H1 (cell line): ENCODE measurements around the gene TSEN54. TPM values are rescaled to one million over a fixed set of nuclear protein-coding genes. Genes with fewer than 3 reads are reported as not detected.

Experiments
- CTCF ChIA-PET: fragments of 300-600 bp; sonication (Branson Sonifier 250); formaldehyde crosslinking; loops from one replicate; lab custom pipeline; 2021; ENCODE audit not compliant: partially characterized antibody; lab: Charles Lee
- POLR2A ChIA-PET: fragments of 300-600 bp; sonication (Branson Sonifier 250); formaldehyde crosslinking; loops from one replicate; lab custom pipeline; 2021; ENCODE audit warnings: inconsistent platforms; ENCODE audit not compliant: partially characterized antibody; lab: Charles Lee
- DNase-seq, 2 experiments: peaks; one replicate each; pipeline versions ENCODE4 v3.0.0 to v3.0.0-alpha.2; 2010 to 2022; ENCODE audit warnings: low spot score in 2 of 2, low read depth in 1 of 2, mixed read lengths in 1 of 2
- FAIRE-seq: peaks from 2 replicates; lab custom pipeline; 2011; peaks lifted over from hg19 to GRCh38; lab: Jason Lieb, UNC
- H2AFZ ChIP-seq: 2 replicates; pipeline ENCODE4 v1.8.1; 2012; ENCODE audit warnings: low read length, inconsistent platforms
- H2AK5ac ChIP-seq: 2 replicates; pipeline ENCODE4 v1.6.1; 2013; ENCODE audit warnings: low read depth, low read length
- H2BK120ac ChIP-seq: replicated peaks from 2 replicates; pipeline ENCODE3; 2013; ENCODE audit warnings: low read depth, low read length, inconsistent platforms
- H2BK12ac ChIP-seq: 2 replicates; pipeline ENCODE4 v1.6.1; 2013; ENCODE audit warnings: low read depth, low read length
- H2BK15ac ChIP-seq: 2 replicates; pipeline ENCODE4 v1.6.1; 2013; ENCODE audit warnings: low read length
- H2BK20ac ChIP-seq: 2 replicates; pipeline ENCODE4 v1.6.1; 2013; ENCODE audit warnings: low read length
- H2BK5ac ChIP-seq: 2 replicates; pipeline ENCODE4 v1.6.1; 2013; ENCODE audit warnings: low read depth, low read length
- H3K14ac ChIP-seq: 2 replicates; pipeline ENCODE4 v1.6.1; 2013; ENCODE audit warnings: inconsistent platforms; ENCODE audit not compliant: insufficient read length
- H3K18ac ChIP-seq: 2 replicates; pipeline ENCODE4 v1.6.1; 2013; ENCODE audit warnings: low read length; ENCODE audit errors: extremely low read depth
- H3K23ac ChIP-seq: 2 replicates; pipeline ENCODE4 v1.6.1; 2013; ENCODE audit warnings: inconsistent platforms; ENCODE audit not compliant: insufficient read length
- H3K23me2 ChIP-seq: 2 replicates; pipeline ENCODE4 v1.6.1; 2013; ENCODE audit warnings: low read depth, low read length
- H3K27ac ChIP-seq: 2 replicates; pipeline ENCODE4 v1.6.1; 2011; ENCODE audit warnings: low read depth, low read length, inconsistent platforms
- H3K27me3 ChIP-seq, 4 experiments: replicated peaks in 1 of 4; 1 replicate in 1 of 4; 2 replicates in 3 of 4; pipeline versions ENCODE4 v1.6.1 to v1.8.1; 2011 to 2013; ENCODE audit warnings: low read length in 3 of 4, mild to moderate bottlenecking in 3 of 4, inconsistent platforms in 2 of 4, mixed read lengths in 2 of 4, moderate library complexity in 1 of 4; ENCODE audit not compliant: control insufficient read depth in 3 of 4, insufficient read depth in 3 of 4; ENCODE audit errors: extremely low read depth in 1 of 4
- H3K36me3 ChIP-seq, 4 experiments: 2 replicates each; pipeline versions ENCODE4 v1.6.1 to v1.8.1; 2011 to 2013; ENCODE audit warnings: mild to moderate bottlenecking in 4 of 4, low read length in 3 of 4, moderate library complexity in 2 of 4, control low read depth in 1 of 4, inconsistent platforms in 1 of 4; ENCODE audit not compliant: insufficient read depth in 4 of 4, control insufficient read depth in 2 of 4
- H3K4ac ChIP-seq: replicated peaks from 2 replicates; pipeline ENCODE3; 2013; ENCODE audit warnings: low read length, low read depth, mixed read lengths, inconsistent platforms; ENCODE audit not compliant: insufficient read length
- H3K4me1 ChIP-seq, 4 experiments: replicated peaks in 1 of 4; 1 replicate in 1 of 4; 2 replicates in 3 of 4; pipeline versions ENCODE4 v1.6.1 to v1.8.1; 2011 to 2013; ENCODE audit warnings: low read length in 3 of 4, inconsistent platforms in 2 of 4, mixed read lengths in 1 of 4; ENCODE audit not compliant: insufficient read depth in 4 of 4, control insufficient read depth in 3 of 4
- H3K4me2 ChIP-seq, 2 experiments: 2 replicates each; pipeline versions ENCODE4 v1.6.1 to v1.8.1; 2011 to 2013; ENCODE audit warnings: low read depth in 2 of 2, low read length in 2 of 2, control low read depth in 1 of 2, inconsistent platforms in 1 of 2, mild to moderate bottlenecking in 1 of 2; ENCODE audit not compliant: insufficient read depth in 1 of 2
- H3K4me3 ChIP-seq, 4 experiments: fragments of 200-600, 300-600 bp in 1 of 4; sonication (generic), shearing (Covaris generic), sonication (Bioruptor Twin) in 1 of 4; 2 replicates each; pipeline versions ENCODE4 v1.5.1 to v1.8.1; 2011 to 2016; ENCODE audit warnings: low read length in 4 of 4, low read depth in 3 of 4, control low read depth in 2 of 4, inconsistent platforms in 2 of 4, mild to moderate bottlenecking in 2 of 4, mixed read lengths in 1 of 4, moderate library complexity in 1 of 4; ENCODE audit not compliant: insufficient read depth in 2 of 4; ENCODE audit errors: extremely low read depth in 1 of 4
- H3K56ac ChIP-seq: replicated peaks from 2 replicates; pipeline ENCODE3; 2013; ENCODE audit warnings: low read depth, mild to moderate bottlenecking, mixed read lengths, low read length, inconsistent platforms; ENCODE audit not compliant: insufficient read length
- H3K79me1 ChIP-seq: 2 replicates; pipeline ENCODE4 v1.6.1; 2013; ENCODE audit warnings: low read depth, low read length, control low read depth
- H3K79me2 ChIP-seq, 2 experiments: 2 replicates each; pipeline versions ENCODE4 v1.6.1 to v1.8.1; 2012 to 2013; ENCODE audit warnings: low read length in 2 of 2, mild to moderate bottlenecking in 2 of 2, inconsistent platforms in 1 of 2; ENCODE audit not compliant: insufficient read depth in 2 of 2, control insufficient read depth in 1 of 2
- H3K9ac ChIP-seq, 4 experiments: replicated peaks in 1 of 4; 1 replicate in 1 of 4; 2 replicates in 3 of 4; pipeline versions ENCODE4 v1.6.1 to v1.8.1; 2011 to 2013; ENCODE audit warnings: low read depth in 3 of 4, low read length in 3 of 4, control low read depth in 2 of 4, mild to moderate bottlenecking in 2 of 4, moderate library complexity in 2 of 4, inconsistent platforms in 1 of 4; ENCODE audit errors: extremely low read depth in 1 of 4
- H3K9me3 ChIP-seq, 2 experiments: 2 replicates each; pipeline versions ENCODE4 v1.6.1 to v1.8.1; 2012 to 2013; ENCODE audit warnings: mild to moderate bottlenecking in 2 of 2, moderate library complexity in 2 of 2, control low read depth in 1 of 2, inconsistent platforms in 1 of 2, low read depth in 1 of 2, low read length in 1 of 2, mixed read lengths in 1 of 2; ENCODE audit not compliant: insufficient read depth in 2 of 2
- H4K20me1 ChIP-seq, 2 experiments: replicated peaks in 1 of 2; 2 replicates each; pipeline versions ENCODE3 to v1.8.1; 2011 to 2013; ENCODE audit warnings: inconsistent platforms in 2 of 2, low read length in 2 of 2, mild to moderate bottlenecking in 1 of 2; ENCODE audit not compliant: insufficient read depth in 2 of 2, control insufficient read depth in 1 of 2
- H4K5ac ChIP-seq: 2 replicates; pipeline ENCODE4 v1.6.1; 2013; ENCODE audit warnings: low read length, low read depth, mixed read lengths, inconsistent platforms; ENCODE audit not compliant: insufficient read length
- H4K8ac ChIP-seq: 2 replicates; pipeline ENCODE4 v1.8.0; 2013; ENCODE audit warnings: mild to moderate bottlenecking, moderate library complexity, low read length, inconsistent platforms; ENCODE audit not compliant: insufficient read depth; ENCODE audit errors: extremely low read depth
- H4K91ac ChIP-seq: replicated peaks from 2 replicates; pipeline ENCODE3; 2013; ENCODE audit warnings: low read length, mixed read lengths, inconsistent platforms; ENCODE audit not compliant: insufficient read length
- CTCF ChIP-seq, 3 experiments: IDR thresholded peaks; 1 replicate in 2 of 3; 2 replicates in 1 of 3; pipeline versions ENCODE4 v1.5.1 to v1.6.1; 2011; ENCODE audit warnings: low read length in 3 of 3, mild to moderate bottlenecking in 3 of 3, inconsistent platforms in 2 of 3, low read depth in 1 of 3, moderate library complexity in 1 of 3; ENCODE audit not compliant: insufficient read depth in 1 of 3; ENCODE audit errors: control extremely low read depth in 1 of 3
- KDM5A ChIP-seq: fragments of 200-600 bp; IDR thresholded peaks from 2 replicates; pipeline ENCODE4 v1.7.1; 2012; ENCODE audit warnings: mild to moderate bottlenecking, low read length, inconsistent platforms, mixed read lengths
- NANOG ChIP-seq: IDR thresholded peaks from 2 replicates; pipeline ENCODE4 v1.6.1; 2011; ENCODE audit warnings: low read length, low read depth, mild to moderate bottlenecking, inconsistent platforms; ENCODE audit not compliant: insufficient read depth, poor library complexity, severe bottlenecking
- POLR2A ChIP-seq, 2 experiments: IDR thresholded peaks; 1 replicate in 1 of 2; 2 replicates in 1 of 2; pipeline ENCODE4 v1.6.1; 2011; ENCODE audit warnings: low read depth in 2 of 2, low read length in 2 of 2, mild to moderate bottlenecking in 2 of 2; ENCODE audit errors: control extremely low read depth in 1 of 2
- RBBP5 ChIP-seq: IDR thresholded peaks from 2 replicates; pipeline ENCODE4 v1.7.1; 2012; ENCODE audit warnings: low read depth, mild to moderate bottlenecking, inconsistent platforms, low read length, moderate library complexity, borderline replicate concordance
- SIN3A ChIP-seq, 2 experiments: IDR thresholded peaks in 1 of 2; conservative IDR thresholded peaks in 1 of 2; 2 replicates each; pipeline ENCODE4 v1.6.1; 2011 to 2012; ENCODE audit warnings: low read length in 2 of 2, improper control_type of control experiment in 1 of 2, low read depth in 1 of 2, mild to moderate bottlenecking in 1 of 2
- SIRT6 ChIP-seq: IDR thresholded peaks from one replicate; pipeline ENCODE4 v1.7.1; 2012; ENCODE audit warnings: low read length, inconsistent platforms
- SP1 ChIP-seq: IDR thresholded peaks from 2 replicates; pipeline ENCODE4 v1.6.1; 2011; ENCODE audit warnings: low read depth, low read length
- WGBS, 2 experiments: shearing (Covaris generic) in 1 of 2; methylation state at CpG; one replicate each; pipeline versions ENCODE4 v1.1.6 to v1.1.7; 2013 to 2015; ENCODE audit warnings: low lambda C conversion rate in 2 of 2, mixed read lengths in 2 of 2, inconsistent platforms in 1 of 2, low coverage in 1 of 2, missing lambda C conversion rate in 1 of 2; ENCODE audit not compliant: insufficient replicate concordance in 2 of 2, insufficient coverage in 1 of 2, insufficient read length in 1 of 2; ENCODE audit errors: extremely low coverage in 1 of 2, missing lambda C conversion rate in 1 of 2; 5-methylcytosine and 5-hydroxymethylcytosine counted together
- polyA plus RNA-seq, 7 experiments: library from polyadenylated mRNA; depleted of rRNA in 3 of 7; stranded (reverse) in 5 of 7; unstranded in 2 of 7; fragments of >200 nt in 5 of 7; fragments of 200-250 nt in 2 of 7; gene quantifications; 1 replicate in 5 of 7; 2 replicates in 1 of 7; 4 replicates in 1 of 7; pipeline versions ENCODE4 v1.2.1 to v1.2.3, GENCODE V29; 2011 to 2013; ENCODE audit warnings: missing spikeins in 2 of 7, mixed read lengths in 2 of 7
- total RNA-seq: library from RNA; stranded (reverse); fragmentation: NEBNext Ultra II Directional; extraction: Animal tissue kit (Norgen Biotek cat#: 25700); gene quantifications from 2 replicates; pipeline ENCODE4 v1.2.1, GENCODE V29; 2021

TSEN54 gene
- total and polyA plus RNA-seq, 2 of the 8 experiments (the other 6 are each of a cell fraction or from before 2014, with no cell fraction given): 43.6 to 60.3 TPM

- Histone ChIP-seq H2AFZ (no peak overlapping the region), H3K4ac (no peak overlapping the region), H3K79me2 (no peaks in the 10 kb centered on the region), H3K23ac (no peak overlapping the region), H3K9ac (no peak overlapping the region), H4K91ac (no peak overlapping the region), H3K9me3 (no peaks in the 10 kb centered on the region), H3K36me3 (peaks cover 3 to 18% (median 14%) of the 10 kb centered on the region in 4 experiments), H4K20me1 (peaks cover 1 to 2% of the 10 kb centered on the region in 2 experiments), H2BK120ac (no peak overlapping the region), H2BK15ac (no peak overlapping the region)
- POLR2A ChIA-PET: interaction anchor here (0.6 kb wide), 1 partner anchor 13 kb away, joined by 4 read pairs; no protein-coding TSS in a partner anchor
- no peak for TF ChIP-seq RBBP5
- TF ChIP-seq SIRT6: no peak
- TF ChIP-seq KDM5A: no peak
- no peak for TF ChIP-seq SIN3A (conservative IDR thresholded peaks at IDR 0.05 in 1 of 2, IDR thresholded peaks at IDR 0.05 in 1 of 2; ENCODE audit: low read depth in 1 of 2, low read length in 2 of 2)
- no peak for TF ChIP-seq NANOG
- TF ChIP-seq SP1: no peak
- TF ChIP-seq POLR2A (IDR thresholded peaks at IDR 0.05; ENCODE audit: control extremely low read depth in 1 of 2, low read depth in 2 of 2, low read length in 2 of 2): no peak
- TF ChIP-seq CTCF (IDR thresholded peaks at IDR 0.05; ENCODE audit: control extremely low read depth in 1 of 3, insufficient read depth in 1 of 3, low read depth in 1 of 3, low read length in 3 of 3): no peak
- TF ChIP-seq, all 59 proteins: peak for 0
- Histone ChIP-seq H3K23me2 (no peaks in the 10 kb centered on the region), H3K79me1 (no peaks in the 10 kb centered on the region), H3K4me2 (no peak overlapping the region), H4K5ac (no peak overlapping the region), H3K4me3 (no peak overlapping the region), H2BK20ac (no peak overlapping the region), H3K27ac (no peak overlapping the region), H3K18ac (no peak overlapping the region), H2BK12ac (no peak overlapping the region), H3K27me3 (no peaks in the 10 kb centered on the region), H2AK5ac (no peak overlapping the region), H3K56ac (no peak overlapping the region), H4K8ac (no peak overlapping the region), H2BK5ac (no peak overlapping the region; the same call in 1 of the 2 replicates), H3K4me1 (no peaks in the 10 kb centered on the region), H3K14ac (no peak overlapping the region)
- CTCF ChIA-PET: no interaction called here
- no peak for FAIRE-seq
- 81% methylated on average over 6 of the region's 6 CpGs; no CpG with 5 or more reads in 1 of the 2 experiments for WGBS, 2 experiments
- no peak for DNase-seq
Measured at GRCh38 chr17:75566416-75566815, 50.1 kb downstream of the TSEN54 start.
